ENCODE data around the gene SLC38A7. TPM values are rescaled to one million over a fixed set of nuclear protein-coding genes. Genes with fewer than 3 reads are reported as not detected.
"Not testable (repeated sequence)": the region's sequence is repeated elsewhere in the genome, so short reads cannot be mapped to it uniquely, and the experiment has no call there.

Gene SLC38A7
- polyA plus RNA-seq, 4 donors: 2.7 to 22.5 (median 5.7) TPM

- FAIRE-seq: no peak
- Histone ChIP-seq H3K27me3 (ENCODE audit: control insufficient read depth in 3 of 3, insufficient read depth in 3 of 3, low read length in 3 of 3) (no peaks in the 10 kb centered on the region), H3K27ac (ENCODE audit: low read depth in 1 of 3, low read length in 2 of 3) (no peak overlapping the region), H3K4me3 (ENCODE audit: low read depth in 1 of 3, low read length in 3 of 3) (no peak overlapping the region), H3K4me1 (ENCODE audit: control insufficient read depth in 3 of 3, insufficient read depth in 2 of 3, low read depth in 1 of 3, low read length in 2 of 3) (no peaks in the 10 kb centered on the region), H3K36me3 (ENCODE audit: control insufficient read depth in 3 of 3, insufficient read depth in 2 of 3, low read depth in 1 of 3, low read length in 3 of 3) (peaks cover 0 to 21% (median 2%) of the 10 kb centered on the region in 3 donors), H3K9me3 (ENCODE audit: control insufficient read depth in 2 of 2, insufficient read depth in 1 of 2, low read depth in 1 of 2, low read length in 1 of 2) (no peaks in the 10 kb centered on the region)
- 83 to 90% (median 84%) methylated on average over 8 of the region's 8 CpGs for WGBS, 3 donors
- no peak for DNase-seq
Observed at GRCh38 chr16:58665200-58665599, 19.4 kb downstream of the SLC38A7 start.

GRCh38 chr16:58661199-58661830 is 23.3 kb downstream of the SLC38A7 start:
- H3K4me1 ChIP-seq (ENCODE audit: control insufficient read depth in 3 of 3, insufficient read depth in 2 of 3, low read depth in 1 of 3, low read length in 2 of 3): peaks cover 0 to 10% (median 0%) of the 10 kb centered on the region in 3 donors
- 24 to 41% (median 27%) methylated on average over 12 of the region's 12 CpGs for WGBS, 3 donors
- peak; percentile 82 to 92 for DNase-seq
- no peak for FAIRE-seq
- no peak overlapping the region for H3K27ac ChIP-seq (ENCODE audit: low read depth in 1 of 3, low read length in 2 of 3)
- no peaks in the 10 kb centered on the region for H3K9me3 ChIP-seq (ENCODE audit: control insufficient read depth in 2 of 2, insufficient read depth in 1 of 2, low read depth in 1 of 2, low read length in 1 of 2)
- peaks cover 0 to 6% (median 0%) of the 10 kb centered on the region in 3 donors for H3K36me3 ChIP-seq (ENCODE audit: control insufficient read depth in 3 of 3, insufficient read depth in 2 of 3, low read depth in 1 of 3, low read length in 3 of 3)
- H3K27me3 ChIP-seq (ENCODE audit: control insufficient read depth in 3 of 3, insufficient read depth in 3 of 3, low read length in 3 of 3): no peaks in the 10 kb centered on the region
- no peak overlapping the region for H3K4me3 ChIP-seq (ENCODE audit: low read depth in 1 of 3, low read length in 3 of 3)

DNA sequence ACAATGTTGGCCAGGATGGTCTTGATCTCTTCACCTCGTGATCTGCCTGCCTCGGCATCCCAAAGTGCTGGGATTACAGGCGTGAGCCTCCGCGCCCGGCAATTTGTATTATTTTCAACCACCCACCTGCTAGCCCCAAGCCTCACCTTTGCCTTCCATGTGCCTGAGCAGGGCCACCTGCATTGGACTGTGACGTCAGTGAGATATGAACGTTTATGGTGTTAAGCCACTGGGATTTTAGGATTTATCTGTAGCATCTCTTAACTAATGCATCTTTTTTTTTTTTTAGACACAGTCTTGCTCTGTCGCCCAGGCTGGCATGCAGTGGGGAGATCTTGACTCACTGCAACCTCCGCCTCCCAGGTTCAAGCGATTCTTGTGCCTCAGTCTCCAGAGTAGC is 24.7 kb downstream of the SLC38A7 start:
- FAIRE-seq; H3K36me3 ChIP-seq (ENCODE audit: control insufficient read depth in 3 of 3, insufficient read depth in 2 of 3, low read depth in 1 of 3, low read length in 3 of 3); H3K27me3 ChIP-seq (ENCODE audit: control insufficient read depth in 3 of 3, insufficient read depth in 3 of 3, low read length in 3 of 3); H3K4me3 ChIP-seq (ENCODE audit: low read depth in 1 of 3, low read length in 3 of 3); H3K9me3 ChIP-seq (ENCODE audit: control insufficient read depth in 2 of 2, insufficient read depth in 1 of 2, low read depth in 1 of 2, low read length in 1 of 2); H3K27ac ChIP-seq (ENCODE audit: low read depth in 1 of 3, low read length in 2 of 3): not testable (repeated sequence)
- 34 to 75% (median 51%) methylated on average over 11 of the region's 11 CpGs for WGBS, 3 donors
- peaks cover 0 to 16% (median 0%) of the 10 kb centered on the region in 3 donors for H3K4me1 ChIP-seq (ENCODE audit: control insufficient read depth in 3 of 3, insufficient read depth in 2 of 3, low read depth in 1 of 3, low read length in 2 of 3)
- peak in 1 of 2 donors; percentile 48 for DNase-seq

GRCh38 chr16:58658796-58659211 is 25.8 kb downstream of the SLC38A7 start:
- H3K4me1 ChIP-seq (ENCODE audit: control insufficient read depth in 3 of 3, insufficient read depth in 2 of 3, low read depth in 1 of 3, low read length in 2 of 3): peaks cover 0 to 25% (median 2%) of the 10 kb centered on the region in 3 donors
- WGBS, 3 donors: 86 to 90% (median 90%) methylated on average over 3 of the region's 3 CpGs
- DNase-seq (no peak), FAIRE-seq (no peak)
- H3K27ac ChIP-seq (ENCODE audit: low read depth in 1 of 3, low read length in 2 of 3): no peak overlapping the region
- H3K27me3 ChIP-seq (ENCODE audit: control insufficient read depth in 3 of 3, insufficient read depth in 3 of 3, low read length in 3 of 3): no peaks in the 10 kb centered on the region
- no peaks in the 10 kb centered on the region for H3K9me3 ChIP-seq (ENCODE audit: control insufficient read depth in 2 of 2, insufficient read depth in 1 of 2, low read depth in 1 of 2, low read length in 1 of 2)
- no peaks in the 10 kb centered on the region for H3K36me3 ChIP-seq (ENCODE audit: control insufficient read depth in 3 of 3, insufficient read depth in 2 of 3, low read depth in 1 of 3, low read length in 3 of 3)
- no peak overlapping the region for H3K4me3 ChIP-seq (ENCODE audit: low read depth in 1 of 3, low read length in 3 of 3)

DNA sequence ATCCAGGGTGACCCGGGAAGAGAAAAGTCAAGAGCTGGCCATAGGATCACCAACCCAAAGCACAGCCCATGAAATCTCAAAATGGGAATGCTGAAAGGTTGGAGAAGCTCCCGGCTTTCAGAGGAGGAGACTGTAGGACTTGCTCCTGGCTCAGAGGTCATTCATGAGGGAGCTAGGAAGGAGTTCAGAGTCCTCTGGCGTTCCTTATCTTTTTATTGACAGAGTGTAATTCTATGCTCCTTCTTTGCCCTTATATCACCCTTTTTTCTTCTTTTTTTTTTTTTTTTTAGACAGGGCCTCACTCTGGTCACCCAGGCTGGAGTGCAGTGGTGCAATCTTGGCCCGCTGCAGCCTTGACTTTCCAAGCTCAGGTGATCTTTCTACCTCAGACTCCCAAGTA is 27.7 kb downstream of the SLC38A7 start:
- Histone ChIP-seq H3K4me3 (ENCODE audit: low read depth in 1 of 3, low read length in 3 of 3) (no peak overlapping the region), H3K36me3 (ENCODE audit: control insufficient read depth in 3 of 3, insufficient read depth in 2 of 3, low read depth in 1 of 3, low read length in 3 of 3) (no peaks in the 10 kb centered on the region), H3K27ac (ENCODE audit: low read depth in 1 of 3, low read length in 2 of 3) (peak overlapping the region in 2 of 3 donors; percentile 63 to 69), H3K27me3 (ENCODE audit: control insufficient read depth in 3 of 3, insufficient read depth in 3 of 3, low read length in 3 of 3) (no peaks in the 10 kb centered on the region), H3K4me1 (ENCODE audit: control insufficient read depth in 3 of 3, insufficient read depth in 2 of 3, low read depth in 1 of 3, low read length in 2 of 3) (peaks cover 0 to 34% (median 2%) of the 10 kb centered on the region in 3 donors), H3K9me3 (ENCODE audit: control insufficient read depth in 2 of 2, insufficient read depth in 1 of 2, low read depth in 1 of 2, low read length in 1 of 2) (no peaks in the 10 kb centered on the region)
- 21 to 62% (median 35%) methylated on average over 4 of the region's 4 CpGs for WGBS, 3 donors
- DNase-seq (peak; percentile 80 to 93), FAIRE-seq (no peak)

GRCh38 chr16:58655215-58655596 is 29.4 kb downstream of the SLC38A7 start:
- no peak overlapping the region for H3K4me3 ChIP-seq (ENCODE audit: low read depth in 1 of 3, low read length in 3 of 3)
- H3K27ac ChIP-seq (ENCODE audit: low read depth in 1 of 3, low read length in 2 of 3): peak overlapping the region; percentile 31 to 73 (median 49)
- DNase-seq (peak; percentile 81 to 88), FAIRE-seq (no peak)
- no peaks in the 10 kb centered on the region for H3K9me3 ChIP-seq (ENCODE audit: control insufficient read depth in 2 of 2, insufficient read depth in 1 of 2, low read depth in 1 of 2, low read length in 1 of 2)
- no peaks in the 10 kb centered on the region for H3K36me3 ChIP-seq (ENCODE audit: control insufficient read depth in 3 of 3, insufficient read depth in 2 of 3, low read depth in 1 of 3, low read length in 3 of 3)
- peaks cover 0 to 34% (median 2%) of the 10 kb centered on the region in 3 donors for H3K4me1 ChIP-seq (ENCODE audit: control insufficient read depth in 3 of 3, insufficient read depth in 2 of 3, low read depth in 1 of 3, low read length in 2 of 3)
- 18 to 67% (median 41%) methylated on average over 8 of the region's 8 CpGs for WGBS, 3 donors
- H3K27me3 ChIP-seq (ENCODE audit: control insufficient read depth in 3 of 3, insufficient read depth in 3 of 3, low read length in 3 of 3): no peaks in the 10 kb centered on the region

- no peak for DNase-seq
- peaks cover 0 to 34% (median 2%) of the 10 kb centered on the region in 3 donors for H3K4me1 ChIP-seq (ENCODE audit: control insufficient read depth in 3 of 3, insufficient read depth in 2 of 3, low read depth in 1 of 3, low read length in 2 of 3)
- H3K4me3 ChIP-seq (ENCODE audit: low read depth in 1 of 3, low read length in 3 of 3): no peak overlapping the region
- peak overlapping the region in 2 of 3 donors; percentile 31 to 73 for H3K27ac ChIP-seq (ENCODE audit: low read depth in 1 of 3, low read length in 2 of 3)
- 44 to 63% (median 52%) methylated on average over 7 of the region's 7 CpGs for WGBS, 3 donors
- no peak for FAIRE-seq
- H3K36me3 ChIP-seq (ENCODE audit: control insufficient read depth in 3 of 3, insufficient read depth in 2 of 3, low read depth in 1 of 3, low read length in 3 of 3): no peaks in the 10 kb centered on the region
- no peaks in the 10 kb centered on the region for H3K27me3 ChIP-seq (ENCODE audit: control insufficient read depth in 3 of 3, insufficient read depth in 3 of 3, low read length in 3 of 3)
- H3K9me3 ChIP-seq (ENCODE audit: control insufficient read depth in 2 of 2, insufficient read depth in 1 of 2, low read depth in 1 of 2, low read length in 1 of 2): no peaks in the 10 kb centered on the region
Observed at GRCh38 chr16:58654560-58655214, 29.9 kb downstream of the SLC38A7 start.

GRCh38 chr16:58652741-58653140 is 31.8 kb downstream of the SLC38A7 start:
- Histone ChIP-seq H3K9me3 (ENCODE audit: control insufficient read depth in 2 of 2, insufficient read depth in 1 of 2, low read depth in 1 of 2, low read length in 1 of 2) (no peaks in the 10 kb centered on the region), H3K27me3 (ENCODE audit: control insufficient read depth in 3 of 3, insufficient read depth in 3 of 3, low read length in 3 of 3) (no peaks in the 10 kb centered on the region), H3K27ac (ENCODE audit: low read depth in 1 of 3, low read length in 2 of 3) (no peak overlapping the region), H3K36me3 (ENCODE audit: control insufficient read depth in 3 of 3, insufficient read depth in 2 of 3, low read depth in 1 of 3, low read length in 3 of 3) (no peaks in the 10 kb centered on the region), H3K4me1 (ENCODE audit: control insufficient read depth in 3 of 3, insufficient read depth in 2 of 3, low read depth in 1 of 3, low read length in 2 of 3) (peaks cover 0 to 34% (median 2%) of the 10 kb centered on the region in 3 donors), H3K4me3 (ENCODE audit: low read depth in 1 of 3, low read length in 3 of 3) (no peak overlapping the region)
- DNase-seq (peak in 1 of 2 donors; percentile 46), FAIRE-seq (no peak)
- 16 to 31% (median 23%) methylated on average over 3 of the region's 3 CpGs for WGBS, 3 donors

All from small intestine (tissue), 7 donors.